Transverse colon (tissue), 4 donors: ENCODE results near the gene RBM19. TPM values are rescaled to one million over a fixed set of nuclear protein-coding genes. Genes with fewer than 3 reads are reported as not detected.

Experiments
- DNase-seq: peaks from one replicate; pipeline ENCODE4 v3.0.0-alpha.2; 2019
- H3K27ac ChIP-seq, 4 donors: fragments of 200-600 bp; sonication (generic); 2 replicates each; pipeline ENCODE4 v1.5.1; 2016 to 2018; ENCODE audit warnings: inconsistent platforms in 4 of 4
- H3K27me3 ChIP-seq: fragments of 200-600 bp; sonication (generic); 2 replicates; pipeline ENCODE4 v1.5.1; 2017; ENCODE audit warnings: inconsistent platforms
- H3K36me3 ChIP-seq, 4 donors: fragments of 200-600 bp; sonication (generic); 2 replicates each; pipeline ENCODE4 v1.5.1; 2017 to 2019; ENCODE audit warnings: inconsistent platforms in 4 of 4
- H3K4me1 ChIP-seq, 4 donors: fragments of 200-600 bp; sonication (generic); 2 replicates each; pipeline ENCODE4 v1.5.1; 2017 to 2020; ENCODE audit warnings: inconsistent platforms in 4 of 4
- H3K4me3 ChIP-seq, 4 donors: fragments of 200-600 bp; sonication (generic); 1 replicate in 1 of 4; 2 replicates in 3 of 4; pipeline versions ENCODE4 v1.5.1 to v1.6.1; 2017 to 2019; ENCODE audit warnings: inconsistent platforms in 4 of 4
- H3K9me3 ChIP-seq, 2 donors: fragments of 200-600 bp; sonication (generic); 2 replicates each; pipeline ENCODE4 v1.5.1; 2017 to 2019; ENCODE audit warnings: inconsistent platforms in 2 of 2
- CTCF ChIP-seq, 5 experiments: fragments of 200-600 bp in 3 of 5; fragments of 450-650 bp in 2 of 5; sonication (generic) in 3 of 5; IDR thresholded peaks; 1 replicate in 2 of 5; 2 replicates in 3 of 5; pipeline ENCODE4 v1.5.1; 2016 to 2017; ENCODE audit warnings: antibody characterized with exemption in 5 of 5, inconsistent platforms in 3 of 5, mild to moderate bottlenecking in 2 of 5, moderate library complexity in 1 of 5
- EP300 ChIP-seq: sonication (generic); formaldehyde crosslinking; IDR thresholded peaks from one replicate; pipeline ENCODE4 v1.6.1; 2017; ENCODE audit warnings: antibody characterized with exemption, low read depth
- POLR2A ChIP-seq: fragments of 450-650 bp; IDR thresholded peaks from one replicate; pipeline ENCODE4 v1.6.1; 2016; ENCODE audit warnings: antibody characterized with exemption, mild to moderate bottlenecking, moderate library complexity
- POLR2AphosphoS5 ChIP-seq, 3 donors: sonication (generic); formaldehyde crosslinking; IDR thresholded peaks; one replicate each; pipeline ENCODE4 v1.6.1; 2016; ENCODE audit warnings: antibody characterized with exemption in 3 of 3
- WGBS, 2 donors: methylation state at CpG; one replicate each; pipeline ENCODE4 v1.1.5; 2018; ENCODE audit warnings: low coverage in 1 of 2; 5-methylcytosine and 5-hydroxymethylcytosine counted together
- in situ Hi-C, 4 donors: fragments of 200-750 bp; cut with MboI; loops; one replicate each; pipeline versions ENCODE4 v1.15.0 to v1.15.1; 2017; ENCODE audit warnings: low sequenced_read_pairs in 3 of 4, low pct_ligation_motif_present in 1 of 4, low pct_unique_long_range_greater_than_20kb in 1 of 4
- intact Hi-C: fragments of 100-400 bp; cut with DNase I; formaldehyde crosslinking; loops from one replicate; pipeline ENCODE4 v1.15.1; 2023; ENCODE audit warnings: low total_unique reads
- total RNA-seq, 4 donors: library from RNA; depleted of rRNA; stranded (reverse); fragments of >200 nt; gene quantifications; one replicate each; pipeline ENCODE4 v1.1.0, GENCODE V29; 2016

The RBM19 gene
- total RNA-seq, 4 donors from 2014 or later: 24.3 to 96.1 (median 28.7) TPM

GRCh38 chr12:113899561-113900471 is 66.3 kb downstream of the RBM19 start:
- in situ Hi-C loops: loop anchor here (25.0 kb wide), 2 partner anchors 438 to 463 kb away; partner anchors contain the start of gene LHX5 (in 2 of the 4)
- no peaks in the 10 kb centered on the region for H3K27me3 ChIP-seq
- TF ChIP-seq CTCF (IDR thresholded peaks at IDR 0.05) (no peak), EP300 (no peak), POLR2AphosphoS5 (IDR thresholded peaks at IDR 0.05) (no peak), POLR2A (no peak)
- no peak for DNase-seq
- no peak overlapping the region for H3K27ac ChIP-seq
- intact Hi-C loops: no loop called here
- no peak overlapping the region for H3K4me3 ChIP-seq
- no peaks in the 10 kb centered on the region for H3K36me3 ChIP-seq
- no peaks in the 10 kb centered on the region for H3K9me3 ChIP-seq
- H3K4me1 ChIP-seq: no peaks in the 10 kb centered on the region
- 89 to 96% methylated on average over 16 to 32 of the region's 32 CpGs for WGBS, 2 donors

- H3K27me3 ChIP-seq: no peaks in the 10 kb centered on the region
- intact Hi-C loops: no loop called here
- H3K27ac ChIP-seq: no peak overlapping the region
- in situ Hi-C loops: no loop called here
- H3K9me3 ChIP-seq: no peaks in the 10 kb centered on the region
- no peaks in the 10 kb centered on the region for H3K4me1 ChIP-seq
- H3K36me3 ChIP-seq: no peaks in the 10 kb centered on the region
- no peak for DNase-seq
- WGBS, 2 donors: 86 to 89% methylated on average over 3 to 6 of the region's 6 CpGs
- TF ChIP-seq CTCF (IDR thresholded peaks at IDR 0.05): no peak
- no peak for TF ChIP-seq POLR2A
- no peak for TF ChIP-seq EP300
- TF ChIP-seq POLR2AphosphoS5 (IDR thresholded peaks at IDR 0.05): no peak
- H3K4me3 ChIP-seq: no peak overlapping the region
Measured at GRCh38 chr12:113899042-113899560, 67.0 kb downstream of the RBM19 start.

DNA sequence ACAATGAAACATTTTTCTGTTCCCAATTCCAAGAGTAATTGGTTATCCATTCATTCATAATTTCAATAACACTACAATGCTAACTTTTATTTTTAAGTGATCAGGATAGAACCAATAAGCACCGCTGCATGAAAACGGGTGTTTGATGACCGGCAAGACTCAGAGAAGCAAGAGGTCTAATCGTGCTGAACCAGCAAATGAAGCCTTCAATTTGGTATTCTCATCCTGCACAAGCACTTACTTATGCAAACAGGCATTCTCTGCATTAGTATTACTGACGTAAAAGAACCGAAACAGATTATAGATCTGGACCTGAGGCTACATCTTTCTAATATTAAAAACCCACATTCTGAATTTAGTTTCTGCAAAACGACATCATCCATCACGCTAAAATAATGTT is 67.7 kb downstream of the RBM19 start:
- Histone ChIP-seq H3K36me3 (no peaks in the 10 kb centered on the region), H3K4me3 (no peak overlapping the region), H3K9me3 (no peaks in the 10 kb centered on the region), H3K4me1 (no peaks in the 10 kb centered on the region), H3K27me3 (no peaks in the 10 kb centered on the region), H3K27ac (no peak overlapping the region)
- intact Hi-C loops: no loop called here
- in situ Hi-C loops: no loop called here
- WGBS, 2 donors: 92 to 100% methylated on average over 8 of the region's 8 CpGs
- TF ChIP-seq CTCF (IDR thresholded peaks at IDR 0.05): no peak
- no peak for TF ChIP-seq POLR2A
- TF ChIP-seq POLR2AphosphoS5 (IDR thresholded peaks at IDR 0.05): no peak
- DNase-seq: no peak

DNA sequence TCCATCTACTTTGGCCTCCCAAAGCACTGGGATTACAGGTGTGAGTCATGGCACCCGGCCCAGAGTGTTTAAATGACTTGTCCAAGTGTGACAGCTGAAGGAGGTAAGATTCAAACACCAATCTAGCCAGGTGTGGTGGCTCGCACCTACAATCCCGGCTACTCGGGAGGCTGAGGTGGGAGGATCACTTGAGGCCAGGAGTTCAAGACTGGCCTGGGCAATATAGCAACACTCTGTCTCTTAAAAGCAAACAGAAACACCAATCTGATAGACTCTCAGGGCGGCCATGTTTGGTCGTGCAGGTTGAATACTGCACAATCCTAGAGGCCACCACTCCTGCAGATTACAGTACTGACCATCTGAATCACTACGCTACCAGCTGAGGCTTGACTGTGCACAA is 68.7 kb downstream of the RBM19 start:
- intact Hi-C loops: no loop called here
- 94% methylated on average over 7 of the region's 7 CpGs; no CpG with 5 or more reads in 1 of the 2 donors for WGBS, 2 donors
- Histone ChIP-seq H3K4me3 (no peak overlapping the region), H3K4me1 (no peaks in the 10 kb centered on the region), H3K27me3 (no peaks in the 10 kb centered on the region), H3K27ac (no peak overlapping the region), H3K9me3 (no peaks in the 10 kb centered on the region), H3K36me3 (no peaks in the 10 kb centered on the region)
- TF ChIP-seq POLR2A: no peak
- no peak for TF ChIP-seq EP300
- no peak for TF ChIP-seq CTCF (IDR thresholded peaks at IDR 0.05)
- no peak for TF ChIP-seq POLR2AphosphoS5 (IDR thresholded peaks at IDR 0.05)
- in situ Hi-C loops: no loop called here
- no peak for DNase-seq
